ENCODE measurements around the gene SMAD2.

SMAD2 gene

GRCh38 chr18:47888156-47888555, 42.3 kb downstream of the SMAD2 start:
- no peak for TF ChIP-seq CTCF (IDR thresholded peaks at IDR 0.05; ENCODE audit: low read length, missing control alignments)
- no peak for DNase-seq (ENCODE audit: low read depth)
- no peak overlapping the region for H3K4me3 ChIP-seq (replicated peaks; ENCODE audit: low read depth, low read length)

- TF ChIP-seq CTCF (IDR thresholded peaks at IDR 0.05; ENCODE audit: low read length, missing control alignments): no peak
- H3K4me3 ChIP-seq (replicated peaks; ENCODE audit: low read depth, low read length): no peak overlapping the region
- no peak for DNase-seq (ENCODE audit: low read depth)
These were observed 43.2 kb downstream of the SMAD2 start for GRCh38 chr18:47887227-47887626.

DNA sequence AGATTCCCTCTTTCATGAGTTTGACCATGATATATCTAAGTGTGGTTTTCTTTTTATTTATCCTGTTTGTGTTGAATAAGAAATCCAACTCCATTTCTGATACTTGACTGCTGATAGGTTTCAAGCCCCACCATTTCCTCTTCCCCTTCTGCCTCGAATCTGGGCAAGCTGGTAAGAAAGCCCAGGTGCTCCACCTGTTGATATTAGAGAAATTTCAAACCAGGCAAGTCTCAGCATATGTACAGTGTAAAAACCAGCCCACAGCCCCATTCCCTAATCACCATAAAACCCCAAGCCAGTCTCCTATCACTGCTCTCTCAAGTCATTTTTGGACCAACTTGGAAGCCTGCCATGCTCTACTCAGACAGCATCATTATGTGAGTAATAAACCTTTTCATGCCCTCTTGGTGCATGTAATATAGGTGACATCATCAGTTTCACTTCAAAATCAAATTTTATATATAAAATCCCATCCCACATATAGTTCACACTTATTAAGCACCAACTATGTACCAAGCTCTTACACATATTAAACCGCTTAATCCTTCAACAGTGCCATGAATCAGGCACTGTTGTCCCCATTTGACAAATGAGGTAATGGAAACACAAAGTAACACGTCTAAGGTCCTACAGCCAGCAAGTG, 46.6 kb downstream of the SMAD2 start:
- no peak for TF ChIP-seq CTCF (IDR thresholded peaks at IDR 0.05; ENCODE audit: low read length, missing control alignments)
- DNase-seq (ENCODE audit: low read depth): peak; percentile 52
- no peak overlapping the region for H3K4me3 ChIP-seq (replicated peaks; ENCODE audit: low read depth, low read length)

DNA sequence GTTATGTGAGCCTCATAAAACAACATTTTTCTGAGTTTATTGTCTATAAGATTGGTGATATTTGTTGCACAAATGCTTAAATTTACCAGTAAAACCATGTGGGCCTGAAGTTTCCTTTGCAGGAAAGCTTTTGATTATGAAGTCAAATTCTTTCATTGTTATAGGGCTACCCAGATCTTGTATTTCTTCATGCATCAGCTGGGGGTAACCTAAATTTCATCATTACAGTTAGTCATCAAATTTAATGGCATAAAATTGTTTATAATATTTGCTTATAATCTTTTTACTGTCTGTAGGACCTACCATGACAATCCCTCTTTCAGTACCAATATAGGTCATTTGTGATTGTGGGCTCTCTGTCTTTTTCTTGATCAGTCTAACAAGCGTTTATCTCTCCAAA, 47.8 kb downstream of the SMAD2 start:
- H3K4me3 ChIP-seq (replicated peaks; ENCODE audit: low read depth, low read length): no peak overlapping the region
- TF ChIP-seq CTCF (IDR thresholded peaks at IDR 0.05; ENCODE audit: low read length, missing control alignments): no peak
- DNase-seq (ENCODE audit: low read depth): peak; percentile 66

DNA sequence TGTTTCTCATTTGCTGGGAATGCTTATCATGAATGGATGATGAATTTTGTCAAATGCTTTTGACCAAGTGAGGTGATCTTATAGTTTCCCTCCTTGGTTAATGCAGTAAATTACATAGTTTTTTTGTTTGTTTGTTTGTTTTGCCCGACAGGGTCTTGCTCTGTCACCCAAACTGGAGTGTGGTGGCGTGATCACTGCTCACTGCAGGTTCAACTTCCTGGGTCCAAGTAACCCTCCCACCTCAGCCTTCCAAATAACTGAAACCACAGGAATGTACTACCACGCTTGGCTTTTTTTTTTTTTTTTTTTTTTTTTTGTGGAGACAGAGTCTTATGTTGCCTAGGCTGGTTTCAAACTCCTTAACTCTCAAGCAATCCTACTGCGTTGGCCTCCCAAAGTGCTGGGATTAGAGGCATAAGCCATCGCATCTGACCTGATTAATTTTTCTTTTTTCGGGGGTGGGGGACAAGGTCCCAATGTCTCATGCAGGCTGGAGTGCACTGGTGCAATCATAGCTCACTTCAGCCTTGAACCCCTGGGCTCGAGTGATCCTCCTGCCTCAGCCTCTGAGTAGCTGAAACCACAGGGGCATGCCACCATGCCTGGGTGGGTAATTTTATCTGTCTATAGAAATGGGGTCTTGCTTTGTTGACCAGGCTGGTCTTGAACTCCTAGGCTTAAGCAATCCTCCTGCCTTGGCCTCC, 48.6 kb downstream of the SMAD2 start:
- H3K4me3 ChIP-seq (replicated peaks; ENCODE audit: low read depth, low read length): no peak overlapping the region
- TF ChIP-seq CTCF (IDR thresholded peaks at IDR 0.05; ENCODE audit: low read length, missing control alignments): no peak
- peak; percentile 87 for DNase-seq (ENCODE audit: low read depth)

DNA sequence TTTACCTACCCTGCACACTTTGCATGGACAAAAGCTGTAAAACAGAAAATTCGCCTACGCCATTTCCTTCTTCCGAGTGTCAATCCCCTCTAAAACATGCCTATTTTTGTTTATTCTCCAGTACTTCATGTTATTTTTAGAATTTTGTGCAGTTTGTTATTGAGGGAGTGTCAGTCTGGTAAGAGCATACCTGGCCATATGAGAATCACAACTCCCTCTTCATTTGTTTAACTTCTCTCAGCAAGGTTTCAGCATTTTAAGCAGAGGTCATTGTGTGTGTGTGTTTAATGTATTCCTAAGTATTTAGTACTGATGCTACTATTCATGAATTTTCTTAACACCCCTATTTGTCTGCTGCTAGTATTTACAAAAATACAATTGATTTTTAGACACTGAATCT, 49.4 kb downstream of the SMAD2 start:
- no peak overlapping the region for H3K4me3 ChIP-seq (replicated peaks; ENCODE audit: low read depth, low read length)
- no peak for DNase-seq (ENCODE audit: low read depth)
- no peak for TF ChIP-seq CTCF (IDR thresholded peaks at IDR 0.05; ENCODE audit: low read length, missing control alignments)

- no peak for TF ChIP-seq CTCF (IDR thresholded peaks at IDR 0.05; ENCODE audit: low read length, missing control alignments)
- DNase-seq (ENCODE audit: low read depth): no peak
These were observed 52.6 kb downstream of the SMAD2 start for GRCh38 chr18:47877892-47878291.

More at GRCh38 chr18:47877892-47878291, 52.6 kb downstream of the SMAD2 start:
- H3K4me3 ChIP-seq (replicated peaks; ENCODE audit: low read depth, low read length): no peak overlapping the region

All from fibroblast of pulmonary artery (primary cell).